HG03520 (cell line): ENCODE measurements around the gene FAF1.
"Not testable (repeated sequence)": the region's sequence is repeated elsewhere in the genome, so short reads cannot be mapped to it uniquely, and the experiment has no call there.

Experiments used
- ATAC-seq: cut with Tn5 transposase; IDR thresholded peaks from one replicate; pipeline ENCODE4 v1.9.1; 2021; ENCODE audit warnings: mild to moderate bottlenecking, moderate library complexity; ENCODE audit not compliant: unreplicated experiment

The FAF1 gene

DNA sequence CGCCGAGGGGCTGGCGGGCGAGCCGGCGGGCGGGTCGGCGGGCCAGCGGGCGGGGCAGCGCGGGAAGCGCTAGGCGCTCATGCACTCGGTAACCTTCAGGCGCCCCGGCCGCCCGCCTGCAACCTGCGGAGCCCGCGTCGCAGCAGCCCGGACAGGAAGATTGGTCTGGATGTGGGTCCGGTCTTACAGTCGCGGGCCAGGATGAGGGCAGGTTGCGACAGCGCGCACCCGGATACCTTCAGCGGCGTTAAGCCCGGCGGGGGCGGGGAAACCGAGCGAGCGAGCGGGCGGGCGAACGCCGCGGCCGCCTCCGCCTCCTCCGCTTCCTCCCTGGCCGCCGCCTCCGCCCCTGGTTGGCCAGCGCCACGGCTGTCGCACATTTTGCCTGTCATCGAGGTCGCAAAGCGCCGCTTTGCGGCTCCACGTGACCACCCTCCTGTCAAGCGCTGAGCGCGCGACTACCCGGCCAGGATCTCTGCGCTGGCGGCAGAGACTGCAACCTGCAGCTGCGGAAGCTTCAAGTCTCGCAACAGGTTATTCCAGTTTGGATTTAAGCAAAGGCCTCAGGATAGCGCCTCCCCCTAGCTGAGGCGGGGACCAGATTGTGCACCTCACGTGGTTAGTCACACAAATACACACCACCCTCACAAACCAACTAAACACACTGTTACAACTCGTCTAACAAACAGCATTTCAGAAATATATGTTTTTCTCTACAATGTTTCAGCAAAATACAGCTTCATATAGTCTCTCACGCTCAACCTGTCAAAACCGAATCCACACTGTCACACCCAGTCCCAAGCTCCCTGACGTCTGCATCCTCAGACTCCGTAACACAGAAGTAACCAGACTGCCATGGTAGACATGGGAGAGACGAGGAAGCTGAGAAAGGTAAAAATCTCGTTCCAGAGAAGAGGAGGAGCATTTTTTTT, at the start of gene FAF1:
Gene FAF1 (minus strand): TSS at position 355 of the 932 bp plus-strand sequence. CDS start 456 bp downstream, outside the sequence.
- peak; percentile 82 for ATAC-seq

DNA sequence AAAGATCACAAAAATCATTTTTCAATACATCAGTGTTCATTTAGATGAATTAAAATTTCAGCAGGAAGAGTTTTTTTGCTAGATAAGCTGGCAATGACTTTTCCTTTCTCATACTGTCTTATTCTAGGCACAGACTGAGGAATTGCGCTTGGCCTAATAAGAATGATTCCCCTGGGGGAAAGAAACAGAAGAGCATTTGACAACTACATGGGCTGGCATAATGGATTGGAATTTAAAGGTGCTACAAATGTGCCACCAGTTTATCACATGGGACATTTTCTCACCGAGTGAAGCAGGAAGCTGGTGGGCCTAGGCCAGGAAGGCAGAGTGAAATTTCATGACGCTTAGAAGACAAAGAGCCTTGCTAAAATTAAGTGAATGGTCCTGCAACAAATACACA, 49.3 kb upstream of the FAF1 start:
- ATAC-seq: no peak

DNA sequence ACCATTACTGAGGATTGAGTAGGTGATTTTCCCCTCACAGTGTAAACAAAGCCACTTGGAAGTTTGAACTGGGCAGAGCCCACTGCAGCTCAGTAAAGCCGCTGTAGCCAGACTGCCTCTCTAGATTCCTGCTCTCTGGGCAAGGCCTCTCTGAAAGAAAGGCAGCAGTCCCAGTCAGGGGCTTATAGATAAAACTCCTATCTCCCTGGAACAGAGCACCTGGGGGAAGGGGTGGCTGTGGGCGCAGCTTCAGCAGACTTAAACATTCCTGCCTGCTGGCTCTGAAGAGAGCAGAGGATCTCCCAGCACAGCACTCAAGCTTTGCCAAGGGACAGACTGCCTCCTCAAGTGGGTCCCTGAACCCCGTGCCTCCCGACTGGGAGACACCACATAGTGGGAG, 45.5 kb upstream of the FAF1 start:
- ATAC-seq: not testable (repeated sequence)

DNA sequence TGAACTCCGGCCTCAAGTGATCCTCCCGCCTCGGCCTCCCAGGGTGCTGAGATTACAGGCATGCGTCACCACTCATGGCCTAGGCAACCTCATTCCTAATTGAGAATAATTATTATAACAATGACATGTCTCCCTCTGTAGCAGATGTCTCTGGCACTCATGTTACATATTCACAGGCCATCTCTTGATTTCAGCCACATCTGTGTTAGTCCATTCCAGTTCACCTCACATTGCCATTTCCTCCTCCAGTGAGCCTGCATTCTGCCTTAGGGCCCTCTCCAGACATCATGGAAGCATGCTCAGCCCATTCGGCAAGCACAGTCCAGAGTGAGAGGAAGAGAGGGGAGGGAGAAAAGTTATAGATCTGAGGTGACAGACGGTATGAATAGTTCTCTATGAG, 42.4 kb upstream of the FAF1 start:
- no peak for ATAC-seq

DNA sequence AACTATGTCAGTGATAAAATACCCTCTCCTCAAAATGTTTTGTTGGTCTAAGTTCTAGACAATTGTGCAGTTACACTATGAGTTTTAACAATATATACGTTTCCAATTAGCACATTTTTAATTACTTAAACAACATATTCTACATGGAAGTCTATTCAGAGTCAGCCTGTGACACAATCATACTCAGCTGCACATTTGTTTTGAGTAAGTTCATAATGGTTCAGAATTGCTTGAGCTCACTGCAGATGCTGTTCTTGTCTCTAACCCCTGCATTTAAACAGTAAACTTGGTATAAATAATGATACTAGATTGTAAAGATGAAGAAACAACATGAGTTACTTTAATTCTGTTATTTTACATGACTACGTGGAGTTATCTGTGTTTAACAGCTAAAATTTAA, 40.6 kb upstream of the FAF1 start:
- ATAC-seq: no peak

DNA sequence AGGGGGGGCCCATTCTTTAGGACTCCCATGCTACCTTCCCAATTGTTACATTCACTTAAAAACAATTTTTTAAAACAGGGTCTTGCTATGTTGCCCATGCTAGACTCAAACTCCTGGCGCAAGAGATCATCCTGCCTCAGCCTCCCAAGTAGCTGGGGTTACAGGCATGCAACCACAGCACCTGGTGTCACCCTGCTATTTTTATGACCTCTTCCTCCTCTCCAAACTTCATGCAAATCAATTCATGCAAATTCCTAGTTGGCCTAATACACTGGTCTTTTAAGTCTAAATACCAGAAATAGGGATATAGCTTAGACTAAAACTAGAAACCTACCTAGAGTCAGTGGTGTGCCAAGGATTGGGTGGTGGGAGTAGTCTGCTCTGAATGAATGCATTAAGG, 40.1 kb upstream of the FAF1 start:
- ATAC-seq: peak; percentile 46

DNA sequence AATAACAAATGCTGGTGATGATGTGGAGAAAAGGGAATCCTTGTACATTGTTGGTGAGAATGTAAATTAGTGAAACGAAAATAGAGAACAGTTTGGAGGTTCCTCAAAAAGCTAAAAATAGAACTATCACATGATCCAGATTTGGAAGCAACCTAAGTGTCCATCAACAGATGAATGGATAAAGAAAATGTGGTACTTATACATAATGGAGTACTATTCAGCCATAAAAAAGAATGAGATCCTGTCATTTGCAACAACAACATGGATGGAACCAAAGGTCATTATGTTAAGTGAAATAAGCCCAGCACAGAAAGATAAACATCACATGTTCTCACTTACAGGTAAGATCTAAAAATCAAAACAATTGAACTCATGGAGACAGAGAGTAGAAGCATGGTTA, 39.3 kb upstream of the FAF1 start:
- ATAC-seq: not testable (repeated sequence)

DNA sequence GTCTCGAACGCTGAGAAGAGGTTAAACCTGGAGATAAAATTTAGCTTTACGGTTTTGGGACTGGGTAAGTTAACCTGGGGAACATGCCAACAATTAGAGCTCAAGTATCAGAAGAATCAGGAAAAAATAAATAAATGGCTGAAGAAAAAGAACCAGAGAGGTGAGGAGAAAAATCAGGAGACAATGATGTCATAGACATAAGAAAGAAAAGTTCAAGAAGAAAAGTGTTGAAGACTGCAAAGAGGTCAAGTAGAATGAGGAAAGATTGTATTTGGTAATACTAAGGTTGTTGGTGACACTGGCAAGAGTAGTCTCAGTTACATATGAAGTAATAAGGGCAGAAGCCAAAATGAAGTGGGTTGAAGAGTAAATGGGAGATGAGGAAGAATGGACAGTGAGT, 36.0 kb upstream of the FAF1 start:
- no peak for ATAC-seq

DNA sequence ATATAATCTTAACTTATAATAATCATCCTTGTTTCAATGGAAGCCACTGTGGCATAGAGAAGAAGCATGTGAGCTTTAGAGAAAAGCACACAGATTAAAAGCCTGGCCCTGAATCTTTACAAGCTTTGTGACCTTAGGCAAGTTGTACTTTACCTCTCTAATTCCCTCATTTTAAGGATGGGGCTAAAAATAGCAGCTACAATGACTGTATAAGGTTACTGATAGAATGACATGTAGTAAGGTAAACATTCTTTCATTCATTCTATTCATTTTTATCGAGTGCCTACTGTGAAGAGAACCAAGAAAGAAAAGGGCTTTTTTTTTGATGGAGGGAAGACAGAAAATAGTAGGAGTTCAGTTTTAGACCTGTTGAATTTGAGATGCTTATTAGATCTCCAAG, 35.6 kb upstream of the FAF1 start:
- ATAC-seq: no peak

DNA sequence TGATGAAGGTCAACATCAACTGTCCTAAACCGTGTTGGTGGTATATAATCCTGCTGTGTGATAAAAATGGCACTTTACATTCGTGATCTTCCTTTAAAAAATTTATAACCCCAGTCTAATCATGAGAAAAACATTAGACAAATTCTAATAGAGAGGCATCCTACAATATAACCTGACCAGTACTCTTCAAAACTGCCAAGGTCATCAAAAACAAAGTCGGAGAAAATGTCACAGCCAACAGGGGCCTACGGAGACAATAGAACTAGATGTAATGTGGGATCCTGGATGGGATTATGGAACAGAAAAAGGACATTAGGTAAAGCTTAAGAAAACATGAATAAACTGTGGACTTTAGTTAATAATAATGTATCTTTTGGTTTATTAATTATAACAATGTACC, 34.9 kb upstream of the FAF1 start:
- no peak for ATAC-seq

DNA sequence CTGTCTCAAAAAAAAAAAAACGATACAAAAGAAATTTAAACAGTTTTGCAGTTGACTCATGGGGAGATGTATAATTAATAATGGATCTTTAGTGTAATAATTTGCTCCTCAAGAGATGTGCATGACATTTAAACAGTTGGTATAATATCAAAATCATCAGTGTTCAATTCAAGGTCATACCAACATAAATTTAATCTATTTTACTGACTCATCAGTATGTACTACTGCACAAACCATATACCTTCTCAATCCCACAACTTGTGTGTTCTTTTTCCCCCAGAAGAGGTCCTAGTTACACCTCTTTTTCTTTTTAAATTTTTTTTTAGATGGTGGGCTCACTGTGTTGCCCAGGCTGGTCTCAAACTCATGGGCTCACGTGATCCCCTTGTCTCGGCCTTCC, 33.6 kb upstream of the FAF1 start:
- no peak for ATAC-seq

DNA sequence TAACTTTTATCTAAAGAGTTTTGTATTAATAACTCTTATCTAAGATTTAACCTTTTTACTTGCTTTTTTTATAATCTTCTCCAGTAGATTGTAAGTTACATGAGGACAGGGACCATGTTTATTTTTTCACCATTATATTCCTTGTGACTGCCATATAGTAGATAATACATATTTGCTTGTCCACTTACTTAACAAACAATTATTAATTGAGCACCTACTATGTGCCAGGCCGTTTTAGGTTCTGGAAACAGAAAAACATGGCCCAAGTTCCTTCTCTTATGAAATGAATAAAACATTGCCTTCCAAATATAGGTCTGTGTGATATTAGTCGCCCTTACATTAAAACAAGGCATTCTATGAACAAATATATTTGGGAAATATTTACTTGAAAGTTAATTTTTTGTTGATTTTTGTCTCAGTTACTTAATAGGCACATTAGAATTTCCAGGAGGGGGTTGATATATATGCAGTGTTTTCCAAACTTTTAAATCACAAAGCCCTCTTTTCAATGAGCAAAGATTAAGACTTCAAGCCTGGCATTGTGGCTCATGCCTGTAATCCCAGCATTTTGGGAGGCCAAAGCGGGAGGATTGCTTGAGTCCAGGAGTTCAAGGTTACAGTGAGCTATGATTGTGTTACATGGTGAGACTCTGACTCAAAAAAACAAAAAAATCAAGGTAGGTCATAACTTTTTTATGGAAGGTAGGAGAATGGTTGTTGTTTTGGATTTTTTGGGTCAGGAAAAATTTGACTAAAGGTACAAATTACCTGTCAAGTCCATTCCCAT, 32.7 kb upstream of the FAF1 start:
- no peak for ATAC-seq

DNA sequence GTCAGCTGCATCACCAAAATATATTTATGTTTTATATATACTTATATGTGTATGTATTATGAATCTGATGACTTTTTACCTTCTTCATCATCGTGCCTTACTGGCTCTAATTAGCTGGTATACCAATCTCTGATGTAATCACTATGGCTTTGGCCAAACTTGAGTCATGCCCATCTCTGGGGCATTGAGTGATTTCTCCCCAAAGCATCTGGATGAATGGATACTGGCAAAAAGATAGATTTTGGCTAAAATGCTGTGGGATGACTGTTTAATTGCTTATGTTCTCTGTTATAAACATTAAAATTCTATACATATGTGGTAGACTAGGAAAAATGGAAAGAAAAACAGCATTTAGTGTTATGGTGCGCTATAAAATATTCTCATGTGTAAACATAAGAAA, 29.6 kb upstream of the FAF1 start:
- no peak for ATAC-seq

DNA sequence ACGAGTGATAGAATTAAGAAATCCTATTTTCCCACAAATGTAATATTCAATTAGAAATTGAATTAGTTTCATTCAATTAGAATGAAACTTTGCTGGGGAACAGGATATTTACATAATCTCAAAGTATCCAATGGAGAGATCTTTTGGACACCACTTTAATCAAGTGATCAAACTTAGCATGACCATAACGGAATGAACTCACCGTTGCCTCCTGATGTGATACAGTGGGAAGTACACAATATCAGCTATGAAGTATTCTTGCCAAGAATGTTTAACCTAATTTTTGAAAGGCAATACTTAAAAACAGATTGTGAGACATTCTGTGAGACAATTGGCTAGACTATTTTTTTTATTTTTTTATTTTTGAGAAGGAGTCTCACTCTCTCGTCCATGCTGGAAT, 26.6 kb upstream of the FAF1 start:
- ATAC-seq: no peak

DNA sequence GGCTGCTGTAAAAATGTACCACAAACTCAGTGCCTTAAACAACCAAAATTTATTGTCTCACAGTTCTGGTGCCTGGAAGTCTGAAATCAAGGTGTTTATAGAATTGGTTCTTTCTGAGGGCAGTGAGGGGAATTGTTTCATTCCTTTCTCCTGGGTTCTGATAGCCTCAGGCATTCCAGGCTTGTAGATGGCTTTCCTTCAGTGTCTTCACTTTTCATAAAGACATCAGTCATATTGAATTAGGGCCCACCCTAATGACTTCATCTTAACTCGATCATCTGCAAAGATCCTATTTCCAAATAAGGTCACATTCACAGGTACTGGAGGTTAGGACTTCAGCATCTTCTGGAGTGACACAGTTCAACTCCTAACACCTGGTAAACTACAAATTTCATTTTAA, 25.0 kb upstream of the FAF1 start:
- ATAC-seq: no peak

DNA sequence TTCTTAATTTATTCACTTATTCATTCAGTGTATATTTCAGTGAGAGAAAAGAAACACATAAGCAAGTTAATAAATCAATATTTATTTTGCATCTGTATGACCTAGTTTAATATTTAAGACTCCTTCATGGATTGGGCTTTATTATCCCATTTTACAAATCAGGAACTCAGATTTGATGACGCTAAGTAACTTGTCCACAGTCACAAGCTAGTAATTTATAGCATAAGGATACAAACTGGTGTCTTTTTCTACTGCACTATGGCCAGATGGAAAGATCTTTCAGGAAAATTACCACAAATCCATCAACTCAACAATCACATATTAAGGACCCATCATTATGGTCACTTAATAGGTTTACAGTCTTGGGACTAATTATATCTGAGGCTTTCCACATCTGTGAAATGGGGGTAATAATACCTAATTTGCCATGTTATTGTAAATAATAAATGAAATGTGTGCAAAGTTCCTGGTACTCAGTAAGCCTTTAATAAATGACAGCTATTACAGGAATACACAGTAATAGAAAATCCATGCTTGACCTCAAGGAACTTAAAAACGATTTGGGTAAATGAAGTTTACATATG, 23.2 kb upstream of the FAF1 start:
- no peak for ATAC-seq

DNA sequence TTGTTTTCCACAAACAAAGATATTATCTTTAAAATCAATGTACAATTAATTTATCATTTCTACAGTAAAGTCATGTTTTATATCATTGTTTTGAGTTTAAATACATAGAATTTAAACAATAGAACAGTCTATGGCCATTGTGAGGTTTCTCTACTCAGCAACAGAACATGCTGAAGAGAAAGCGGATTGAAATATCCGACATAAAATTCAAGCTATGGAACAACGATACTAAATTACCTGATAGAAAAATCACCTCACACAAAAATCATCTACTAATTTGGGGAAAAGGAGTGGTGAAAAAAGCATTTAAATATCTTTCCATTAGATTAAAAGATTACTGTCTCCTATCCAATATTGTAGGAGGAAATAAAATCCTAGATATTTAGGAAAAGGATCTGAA, 22.5 kb upstream of the FAF1 start:
- no peak for ATAC-seq

DNA sequence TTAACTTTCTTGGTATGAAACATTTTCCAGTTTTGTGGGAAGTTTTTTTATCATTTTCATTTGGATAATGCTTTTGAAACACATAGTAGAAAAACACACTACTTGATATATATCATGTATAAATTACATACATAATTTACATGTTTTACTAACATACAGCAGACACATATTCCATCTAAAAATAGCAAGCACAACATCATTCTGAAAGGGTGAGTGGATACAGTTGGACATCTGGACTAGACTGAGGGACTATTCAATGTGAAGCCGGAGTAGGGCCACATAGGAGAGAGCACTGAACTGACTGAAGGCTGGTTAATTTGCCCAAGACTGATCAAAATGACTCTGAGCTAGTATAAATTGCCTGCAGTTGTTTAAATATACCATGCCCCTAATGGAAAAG, 21.7 kb upstream of the FAF1 start:
- no peak for ATAC-seq

DNA sequence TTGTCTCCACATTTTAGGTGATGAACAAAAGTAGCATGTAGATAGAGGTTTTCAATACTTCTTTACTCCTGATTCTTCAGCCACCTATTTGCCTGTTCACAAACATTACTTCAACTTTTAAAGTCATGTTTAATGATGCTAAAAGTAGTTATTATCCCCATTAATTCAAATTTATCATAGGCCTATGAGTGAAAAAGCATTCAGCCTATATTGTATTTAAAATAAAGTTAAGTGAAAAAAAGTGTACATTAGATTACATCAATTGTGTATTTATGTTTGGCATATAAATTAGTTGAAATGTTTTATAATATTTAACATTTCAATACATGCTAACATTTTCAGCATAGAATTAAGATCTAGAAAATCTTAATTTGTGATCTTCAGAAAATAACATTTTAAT, 20.4 kb upstream of the FAF1 start:
- ATAC-seq: no peak

DNA sequence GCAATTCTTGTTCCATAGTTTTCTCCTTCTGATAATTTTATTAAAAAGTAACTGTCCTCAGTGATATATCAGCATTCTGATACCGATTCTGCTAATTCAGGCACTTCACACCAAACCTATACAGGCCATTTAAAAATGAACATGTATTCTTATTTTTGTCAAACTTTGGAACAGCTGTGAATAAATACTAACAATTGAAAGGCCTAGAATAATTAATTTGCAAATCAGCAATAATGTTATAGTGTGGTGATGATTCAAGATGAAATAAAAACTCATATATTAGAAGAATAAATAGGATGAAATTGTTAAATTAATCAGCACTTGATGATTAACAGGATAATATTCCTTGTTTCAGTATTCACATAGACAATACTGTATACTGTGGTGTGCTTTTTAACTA, 19.9 kb upstream of the FAF1 start:
- ATAC-seq: no peak

DNA sequence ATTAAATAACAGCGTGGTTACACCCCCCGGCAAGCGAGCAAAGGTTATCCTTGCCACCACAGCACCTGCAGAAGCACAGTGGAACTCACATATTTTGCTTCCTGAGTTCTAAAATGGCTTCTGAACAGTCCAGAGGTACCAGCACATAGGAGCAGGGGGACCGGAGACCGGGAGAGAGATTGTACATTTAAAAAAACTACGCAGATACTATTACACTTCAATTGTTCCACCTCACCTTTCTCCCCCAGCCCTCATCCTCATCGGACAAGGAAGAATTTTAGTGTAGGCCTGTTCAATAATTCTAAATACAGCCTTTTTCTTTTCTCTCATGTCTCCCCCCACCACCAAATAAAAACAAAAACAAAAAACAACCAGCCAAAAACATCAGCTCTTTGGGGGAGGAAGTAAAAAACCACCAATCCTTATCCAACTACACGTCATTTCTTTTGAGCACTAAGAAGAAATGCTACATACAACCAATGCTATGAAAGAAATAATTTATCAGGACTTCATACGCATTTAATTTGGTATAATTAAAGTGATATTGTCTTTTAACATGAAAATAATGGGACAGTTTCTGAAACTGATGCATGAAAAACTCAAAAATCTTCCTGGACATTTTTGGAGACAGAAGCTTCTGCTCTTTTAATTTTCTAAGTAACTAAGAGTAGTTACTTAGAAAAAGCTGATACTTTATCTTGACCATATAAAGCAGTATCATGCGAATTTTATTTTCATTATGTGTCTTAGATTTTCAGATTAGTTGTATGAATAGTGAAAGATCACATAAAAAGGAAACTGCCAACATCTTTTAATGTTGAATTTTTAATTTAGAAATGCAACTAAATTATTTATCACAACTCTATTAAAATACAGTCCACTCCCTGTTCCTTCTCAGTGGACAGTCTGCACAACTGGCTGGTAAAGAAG, 19.1 kb upstream of the FAF1 start:
- no peak for ATAC-seq
